Bronchial epithelial cell (primary cell): Measurements from ENCODE around the gene LRMDA. TPM values are rescaled to one million over a fixed set of nuclear protein-coding genes. Genes with fewer than 3 reads are reported as not detected.

Experiments used
- DNase-seq: peaks from one replicate; pipeline ENCODE4 v3.0.0-alpha.2; 2010; ENCODE audit warnings: low read depth
- FAIRE-seq: peaks from 2 replicates; lab custom pipeline; 2011; peaks lifted over from hg19 to GRCh38; lab: Jason Lieb, UNC
- H3K27me3 ChIP-seq: 2 replicates; pipeline ENCODE4 v1.5.1; 2011; ENCODE audit warnings: low read length; ENCODE audit not compliant: control insufficient read depth, insufficient read depth
- H3K36me3 ChIP-seq: 2 replicates; pipeline ENCODE4 v1.5.1; 2011; ENCODE audit warnings: low read length; ENCODE audit not compliant: control insufficient read depth, insufficient read depth
- H3K4me3 ChIP-seq: 2 replicates; pipeline ENCODE4 v1.5.1; 2011; ENCODE audit warnings: mild to moderate bottlenecking, low read depth, low read length, control low read depth
- CTCF ChIP-seq: IDR thresholded peaks from 2 replicates; pipeline ENCODE4 v1.5.1; 2011; ENCODE audit warnings: mild to moderate bottlenecking, moderate library complexity, low read length, control low read depth, inconsistent platforms; ENCODE audit not compliant: insufficient read depth, severe bottlenecking
- total RNA-seq: library from RNA; depleted of rRNA; stranded (reverse); fragments of >200 nt; gene quantifications from 2 replicates; pipeline ENCODE4 v1.2.1, GENCODE V29; 2014

The LRMDA gene
- total RNA-seq, 1 donor from 2014 or later = 1.6 TPM

- no peak for TF ChIP-seq CTCF
- Histone ChIP-seq H3K4me3 (no peak overlapping the region), H3K27me3 (no peaks in the 10 kb centered on the region), H3K36me3 (no peaks in the 10 kb centered on the region)
- FAIRE-seq (no peak), DNase-seq (no peak)
Measured at GRCh38 chr10:75851580-75852345, 420.3 kb downstream of the LRMDA start.

DNA sequence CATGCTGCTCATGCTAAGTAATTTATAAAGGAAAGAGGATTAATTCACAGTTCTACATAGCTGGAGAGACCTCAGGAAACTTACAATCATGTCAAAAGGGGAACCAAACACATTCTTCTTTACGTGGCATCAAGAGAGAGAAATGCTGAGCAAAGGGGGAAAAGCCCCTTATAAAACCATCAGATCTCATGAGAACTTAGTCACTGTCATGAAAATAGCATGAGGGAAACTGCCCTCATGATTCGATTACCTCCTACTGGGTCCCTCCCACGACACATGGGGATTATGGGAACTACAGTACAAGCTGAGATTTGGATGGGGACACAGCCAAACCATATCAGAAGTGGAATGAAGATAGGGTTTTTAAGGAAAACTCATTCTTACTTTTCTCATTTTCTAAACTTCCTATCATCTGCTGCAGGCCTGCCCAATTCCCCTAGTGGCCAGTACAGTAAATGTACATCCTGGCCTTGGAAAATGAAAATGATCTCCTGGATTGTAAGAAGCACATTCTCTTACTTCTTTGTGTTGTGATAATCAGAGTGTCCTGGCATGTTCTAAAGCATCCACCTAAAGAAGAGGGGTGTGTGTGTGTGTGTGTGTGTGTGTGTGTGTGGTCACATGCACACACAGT lies 421.5 kb downstream of the LRMDA start:
- Histone ChIP-seq H3K27me3 (no peaks in the 10 kb centered on the region), H3K36me3 (no peaks in the 10 kb centered on the region), H3K4me3 (no peak overlapping the region)
- DNase-seq (no peak), FAIRE-seq (no peak)
- TF ChIP-seq CTCF = peak; percentile 48

DNA sequence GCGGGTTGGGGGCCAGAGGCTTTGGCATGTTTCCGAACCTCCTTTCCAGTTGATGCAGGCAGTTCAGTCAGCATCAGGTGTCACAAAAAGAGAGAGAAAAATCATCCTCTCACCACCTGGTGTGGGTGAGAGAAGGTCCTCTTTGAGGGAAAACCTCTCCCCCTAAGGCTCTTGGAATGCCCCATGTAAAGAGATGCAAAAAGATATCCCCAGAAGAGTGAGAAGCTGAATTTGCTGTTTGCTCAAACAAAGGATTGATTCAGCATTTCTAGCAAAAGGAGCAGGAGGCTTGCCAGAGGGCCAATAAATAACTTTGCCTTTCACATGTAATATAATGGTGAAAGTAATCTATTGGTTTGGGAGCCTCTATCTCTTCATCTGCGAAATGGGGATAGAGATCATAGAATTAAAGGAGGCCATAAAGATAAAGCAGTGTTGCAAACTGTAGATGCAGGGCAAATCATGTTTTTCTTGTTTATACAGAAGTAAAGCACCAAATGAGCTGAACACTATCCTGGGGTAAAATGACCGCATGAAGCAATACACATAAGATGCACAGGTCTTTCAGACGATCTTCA lies 425.9 kb downstream of the LRMDA start:
- FAIRE-seq (no peak), DNase-seq (no peak)
- no peak overlapping the region for H3K4me3 ChIP-seq

GRCh38 chr10:75857896-75858295 lies 426.5 kb downstream of the LRMDA start:
- no peak for TF ChIP-seq CTCF
- DNase-seq (no peak), FAIRE-seq (no peak)
- no peaks in the 10 kb centered on the region for H3K27me3 ChIP-seq
- H3K4me3 ChIP-seq = no peak overlapping the region
- H3K36me3 ChIP-seq = no peaks in the 10 kb centered on the region

More for the DNA sequence above, 425.9 kb downstream of the LRMDA start:
- no peak for TF ChIP-seq CTCF
- no peaks in the 10 kb centered on the region for H3K27me3 ChIP-seq
- no peaks in the 10 kb centered on the region for H3K36me3 ChIP-seq

GRCh38 chr10:75858339-75858738 lies 426.9 kb downstream of the LRMDA start:
- no peak for DNase-seq
- Histone ChIP-seq H3K4me3 (no peak overlapping the region), H3K27me3 (no peaks in the 10 kb centered on the region), H3K36me3 (no peaks in the 10 kb centered on the region)
- no peak for FAIRE-seq
- no peak for TF ChIP-seq CTCF
